Measurements from ENCODE around the gene LRRN4CL. TPM values are rescaled to one million over a fixed set of nuclear protein-coding genes. Genes with fewer than 3 reads are reported as not detected.
A peak's percentile ranks its signal among the peaks of the same experiment; 100 is the strongest.

The LRRN4CL gene
- total and polyA plus RNA-seq, 9 of the 15 experiments (the other 6 are each of a cell fraction or from before 2014, with no cell fraction given): 0.03 to 0.11 (median 0.05) TPM; not detected in 4

- TF ChIP-seq MEF2D (tag; conservative IDR thresholded peaks at IDR 0.05; ENCODE audit: low read depth) (no peak), ZNF695 (CRISPR knock-in tag; IDR thresholded peaks at IDR 0.05) (no peak), ZBTB2 (IDR thresholded peaks at IDR 0.05) (no peak), GTF2F1 (IDR thresholded peaks at IDR 0.05; ENCODE audit: low read depth, low read length) (no peak), SIX5 (IDR thresholded peaks at IDR 0.05; ENCODE audit: borderline replicate concordance in 1 of 2, insufficient read depth in 1 of 2, low read depth in 1 of 2, low read length in 2 of 2) (peak in 1 of 2 experiments; percentile 27; a peak in 1 of 4 replicates), KLF16 (IDR thresholded peaks at IDR 0.05) (no peak), ELF1 (tag; IDR thresholded peaks at IDR 0.05) (no peak), ZKSCAN8 (CRISPR knock-in tag; IDR thresholded peaks at IDR 0.05) (no peak), HOXB6 (CRISPR knock-in tag; IDR thresholded peaks at IDR 0.05; ENCODE audit: borderline replicate concordance) (no peak), ZKSCAN1 (IDR thresholded peaks at IDR 0.05; ENCODE audit: low read depth, low read length) (no peak), BRCA1 (IDR thresholded peaks at IDR 0.05) (no peak), BRCA1 (CRISPR knock-in tag; IDR thresholded peaks at IDR 0.05) (no peak), PHB2 (IDR thresholded peaks at IDR 0.05; ENCODE audit: low read depth) (no peak), MAFG (tag; conservative IDR thresholded peaks at IDR 0.05) (no peak)
Measured at GRCh38 chr11:62707277-62707861, 18.0 kb upstream of the LRRN4CL start, which contains the start of the genes BSCL2 and GNG3 (continued).

Data from K562 (cell line).